Suprapubic skin (tissue), 4 donors: Measurements from ENCODE around the gene GBP1.

Source experiments
- EP300 ChIP-seq: sonication (generic); formaldehyde crosslinking; IDR thresholded peaks from one replicate; pipeline ENCODE4 v1.6.1; 2017; ENCODE audit warnings: antibody characterized with exemption
- POLR2A ChIP-seq, 2 donors: fragments of 450-650 bp; IDR thresholded peaks; one replicate each; pipeline ENCODE4 v1.6.1; 2017; ENCODE audit warnings: antibody characterized with exemption in 2 of 2, mild to moderate bottlenecking in 2 of 2, moderate library complexity in 2 of 2
- POLR2AphosphoS5 ChIP-seq, 3 donors: sonication (generic); formaldehyde crosslinking; IDR thresholded peaks; one replicate each; pipeline ENCODE4 v1.6.1; 2017; ENCODE audit warnings: antibody characterized with exemption in 3 of 3
- TF ChIP-seq, protein P1 (sequence below), 2 donors: fragments of 200-600 bp in 1 of 2; fragments of 450-650 bp in 1 of 2; sonication (generic) in 1 of 2; IDR thresholded peaks; one replicate each; pipeline ENCODE4 v1.5.1; 2016 to 2019; ENCODE audit warnings: antibody characterized with exemption in 2 of 2, mild to moderate bottlenecking in 1 of 2, moderate library complexity in 1 of 2

GRCh38 chr1:89102021-89102420, 37.0 kb upstream of the GBP1 start:
- TF ChIP-seq, protein P1, sequence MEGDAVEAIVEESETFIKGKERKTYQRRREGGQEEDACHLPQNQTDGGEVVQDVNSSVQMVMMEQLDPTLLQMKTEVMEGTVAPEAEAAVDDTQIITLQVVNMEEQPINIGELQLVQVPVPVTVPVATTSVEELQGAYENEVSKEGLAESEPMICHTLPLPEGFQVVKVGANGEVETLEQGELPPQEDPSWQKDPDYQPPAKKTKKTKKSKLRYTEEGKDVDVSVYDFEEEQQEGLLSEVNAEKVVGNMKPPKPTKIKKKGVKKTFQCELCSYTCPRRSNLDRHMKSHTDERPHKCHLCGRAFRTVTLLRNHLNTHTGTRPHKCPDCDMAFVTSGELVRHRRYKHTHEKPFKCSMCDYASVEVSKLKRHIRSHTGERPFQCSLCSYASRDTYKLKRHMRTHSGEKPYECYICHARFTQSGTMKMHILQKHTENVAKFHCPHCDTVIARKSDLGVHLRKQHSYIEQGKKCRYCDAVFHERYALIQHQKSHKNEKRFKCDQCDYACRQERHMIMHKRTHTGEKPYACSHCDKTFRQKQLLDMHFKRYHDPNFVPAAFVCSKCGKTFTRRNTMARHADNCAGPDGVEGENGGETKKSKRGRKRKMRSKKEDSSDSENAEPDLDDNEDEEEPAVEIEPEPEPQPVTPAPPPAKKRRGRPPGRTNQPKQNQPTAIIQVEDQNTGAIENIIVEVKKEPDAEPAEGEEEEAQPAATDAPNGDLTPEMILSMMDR (IDR thresholded peaks at IDR 0.05): no peak
- no peak for TF ChIP-seq POLR2A (IDR thresholded peaks at IDR 0.05)
- TF ChIP-seq EP300: no peak
- no peak for TF ChIP-seq POLR2AphosphoS5 (IDR thresholded peaks at IDR 0.05)
